K562 (cell line): ENCODE results near the gene ZMIZ1. TPM values are rescaled to one million over a fixed set of nuclear protein-coding genes. Genes with fewer than 3 reads are reported as not detected.

Experiments
- ATAC-seq: fragments of 200-7000 bp; cut with Tn5 transposase; 3 replicates; pipeline ENCODE4 v1.9.1; 2020; ENCODE audit warnings: moderate library complexity
- BruUV-seq: library from RNA; stranded (reverse); fragments of 400-500 nt; replicated peaks from 2 replicates; lab custom pipeline; 2021; lab: Mats Ljungman, UMichigan
- CTCF ChIA-PET: fragments of 300-600 bp; formaldehyde crosslinking; extraction: SDS; loops from one replicate; lab custom pipeline; 2021; ENCODE audit warnings: low intra/inter-chr PET ratio; lab: Yijun Ruan, JAX
- POLR2A ChIA-PET: fragments of 300-600, 350-650 bp; sonication (Branson Sonifier 250); formaldehyde crosslinking; extraction: SDS; loops from one replicate; lab custom pipeline; 2021; ENCODE audit warnings: antibody characterized with exemption, inconsistent platforms; lab: Yijun Ruan, JAX
- DNase-seq, 4 experiments: peaks; one replicate each; pipeline versions ENCODE4 v3.0.0 to v3.0.0-alpha.2; 2011 to 2018; ENCODE audit warnings: low spot score in 3 of 4, mixed read lengths in 3 of 4; ENCODE audit errors: extremely low read depth in 1 of 4
- FAIRE-seq: peaks from 2 replicates; lab custom pipeline; 2011; peaks lifted over from hg19 to GRCh38; lab: Jason Lieb, UNC
- H2AFZ ChIP-seq: 2 replicates; pipeline ENCODE4 v1.6.0; 2011; ENCODE audit warnings: low read depth, low read length, control low read depth, inconsistent platforms
- H3K27ac ChIP-seq: fragments of 200-600 bp; 3 replicates; pipeline ENCODE4 v1.8.0; 2011; ENCODE audit warnings: low read depth, mild to moderate bottlenecking, control low read depth, inconsistent platforms, low read length, moderate library complexity, mixed read lengths; ENCODE audit errors: extremely low read depth
- H3K27me3 ChIP-seq, 2 experiments: fragments of 300-600 bp in 1 of 2; 2 replicates in 1 of 2; 3 replicates in 1 of 2; pipeline versions ENCODE4 v1.6.0 to v1.8.0; 2011; ENCODE audit warnings: inconsistent platforms in 2 of 2, low read length in 2 of 2, mild to moderate bottlenecking in 1 of 2, mixed read lengths in 1 of 2, moderate library complexity in 1 of 2; ENCODE audit not compliant: control insufficient read depth in 2 of 2, insufficient read depth in 2 of 2
- H3K36me3 ChIP-seq: fragments of 300-600 bp; 3 replicates; pipeline ENCODE4 v1.8.0; 2011; ENCODE audit warnings: mild to moderate bottlenecking, low read length, inconsistent platforms; ENCODE audit not compliant: control insufficient read depth, insufficient read depth
- H3K4me1 ChIP-seq, 2 experiments: fragments of 200-600 bp in 1 of 2; replicated peaks in 1 of 2; 2 replicates in 1 of 2; 3 replicates in 1 of 2; pipeline versions ENCODE4 v1.5.1 to v1.8.0; 2011; ENCODE audit warnings: inconsistent platforms in 2 of 2, low read length in 2 of 2, mild to moderate bottlenecking in 1 of 2, mixed read lengths in 1 of 2, moderate library complexity in 1 of 2; ENCODE audit not compliant: control insufficient read depth in 2 of 2, insufficient read depth in 2 of 2
- H3K4me2 ChIP-seq: 2 replicates; pipeline ENCODE4 v1.6.1; 2011; ENCODE audit warnings: low read length, control low read depth, inconsistent platforms, mixed read lengths; ENCODE audit not compliant: insufficient read depth
- H3K4me3 ChIP-seq: fragments of 200-600 bp; sonication (generic), shearing (Covaris generic); 2 replicates; pipeline ENCODE4 v1.5.1; 2016; ENCODE audit warnings: control low read depth, inconsistent platforms
- H3K79me2 ChIP-seq: fragments of 200-600 bp; 3 replicates; pipeline ENCODE4 v1.8.0; 2011; ENCODE audit warnings: low read length, inconsistent platforms; ENCODE audit not compliant: control insufficient read depth, insufficient read depth
- H3K9ac ChIP-seq, 2 experiments: 2 replicates each; pipeline versions ENCODE4 v1.6.0 to v1.6.1; 2011; ENCODE audit warnings: low read depth in 2 of 2, low read length in 2 of 2, control low read depth in 1 of 2, inconsistent platforms in 1 of 2, mild to moderate bottlenecking in 1 of 2, mixed read lengths in 1 of 2; ENCODE audit not compliant: insufficient read depth in 1 of 2
- H3K9me1 ChIP-seq: one replicate; pipeline ENCODE4 v1.6.0; 2011; ENCODE audit warnings: inconsistent platforms, mild to moderate bottlenecking, low read length, moderate library complexity; ENCODE audit not compliant: control insufficient read depth, insufficient read depth
- H3K9me3 ChIP-seq: replicated peaks from 2 replicates; pipeline ENCODE4 v1.5.1; 2011; ENCODE audit warnings: low read depth, low read length, inconsistent platforms; ENCODE audit not compliant: control insufficient read depth, insufficient read depth
- H4K20me1 ChIP-seq: replicated peaks from 2 replicates; pipeline ENCODE4 v1.6.1; 2011; ENCODE audit warnings: low read length, inconsistent platforms, mixed read lengths; ENCODE audit not compliant: control insufficient read depth, insufficient read depth
- ASH1L ChIP-seq: fragments of 450-650 bp; IDR thresholded peaks from 2 replicates; pipeline ENCODE4 v1.6.1; 2018; ENCODE audit warnings: borderline replicate concordance, mild to moderate bottlenecking, low read depth; ENCODE audit not compliant: partially characterized antibody
- ATF1 ChIP-seq, 2 experiments: fragments of 450-650 bp in 1 of 2; IDR thresholded peaks; 2 replicates each; pipeline ENCODE4 v1.6.1; 2016; ENCODE audit warnings: missing compliant biosample characterization in 1 of 2, missing genetic modification characterization in 1 of 2
- BHLHE40 ChIP-seq: IDR thresholded peaks from 2 replicates; pipeline ENCODE4 v1.6.1; 2011; ENCODE audit warnings: low read length, improper control_type of control experiment
- EWSR1 ChIP-seq: fragments of 450-650 bp; IDR thresholded peaks from 2 replicates; pipeline ENCODE4 v1.6.1; 2018; ENCODE audit warnings: borderline replicate concordance, mild to moderate bottlenecking, low read depth, moderate library complexity; ENCODE audit not compliant: partially characterized antibody
- KDM4B ChIP-seq, 2 experiments: fragments of 450-650 bp in 1 of 2; sonication (generic) in 1 of 2; IDR thresholded peaks; 2 replicates each; pipeline ENCODE4 v1.6.1; 2016 to 2017; ENCODE audit warnings: borderline replicate concordance in 2 of 2, antibody characterized with exemption in 1 of 2, low read depth in 1 of 2, mild to moderate bottlenecking in 1 of 2
- NCOA6 ChIP-seq: fragments of 450-650 bp; IDR thresholded peaks from 2 replicates; pipeline ENCODE4 v1.6.1; 2017; ENCODE audit warnings: mild to moderate bottlenecking
- NR2C1 ChIP-seq, 2 experiments: fragments of 450-650 bp; IDR thresholded peaks; 2 replicates each; pipeline ENCODE4 v1.6.1; 2017; ENCODE audit warnings: mild to moderate bottlenecking in 2 of 2, antibody characterized with exemption in 1 of 2, inconsistent platforms in 1 of 2, missing compliant biosample characterization in 1 of 2, missing genetic modification characterization in 1 of 2
- ZBTB7A ChIP-seq: IDR thresholded peaks from 2 replicates; pipeline ENCODE4 v1.6.1; 2011; ENCODE audit warnings: low read depth, mild to moderate bottlenecking, low read length, moderate library complexity, borderline replicate concordance; ENCODE audit not compliant: control insufficient read depth
- WGBS: fragments of 100-300 bp; shearing (Covaris generic); methylation state at CpG from one replicate; pipeline ENCODE4 v1.1.6; 2016; ENCODE audit warnings: low coverage, mixed read lengths; ENCODE audit not compliant: insufficient coverage; ENCODE audit errors: missing lambda C conversion rate; 5-methylcytosine and 5-hydroxymethylcytosine counted together
- in situ Hi-C: fragments of 300-500 bp; cut with MboI; formaldehyde crosslinking; loops from 4 replicates; pipeline ENCODE4 v1.15.0; 2018; ENCODE audit warnings: inconsistent platforms, mixed read lengths
- intact Hi-C: fragments of 100-400 bp; cut with micrococcal nuclease; formaldehyde crosslinking; loops from 2 replicates; pipeline ENCODE4 v1.14.2; 2022
- polyA plus RNA-seq, 8 experiments: library from polyadenylated mRNA; depleted of rRNA in 4 of 8; stranded (reverse) in 5 of 8; unstranded in 3 of 8; fragments of >200 nt; fragmentation: Nextera tagmentation in 2 of 8; fragmentation: Illumina TruSeq in 1 of 8; extraction: Ambion mirVana in 2 of 8; extraction: Trizol in 1 of 8; gene quantifications; 2 replicates each; pipeline versions ENCODE4 v1.2.1 to v1.2.3, GENCODE V29; 2011 to 2014; ENCODE audit warnings: inconsistent platforms in 1 of 8, missing spikeins in 1 of 8
- total RNA-seq, 7 experiments: library from RNA; depleted of rRNA in 6 of 7; stranded (reverse); fragments of >200 nt in 6 of 7; fragmentation: Illumina TruSeq in 2 of 7; extraction: Trizol in 2 of 7; gene quantifications; 2 replicates each; pipeline versions ENCODE4 v1.2.1 to v1.2.3, GENCODE V29; 2011 to 2021; ENCODE audit warnings: low replicate concordance in 1 of 7
- TF ChIP-seq, protein P1 (sequence below): fragments of 250-450 bp; sonication (Bioruptor Pico); IDR thresholded peaks from 2 replicates; pipeline ENCODE4 v1.8.0; 2022; ENCODE audit warnings: inconsistent platforms, mild to moderate bottlenecking, moderate library complexity, borderline replicate concordance

Gene ZMIZ1
- total and polyA plus RNA-seq, 9 of the 15 experiments (the other 6 are each of a cell fraction or from before 2014, with no cell fraction given) = 1.0 to 37.3 (median 4.3) TPM

DNA sequence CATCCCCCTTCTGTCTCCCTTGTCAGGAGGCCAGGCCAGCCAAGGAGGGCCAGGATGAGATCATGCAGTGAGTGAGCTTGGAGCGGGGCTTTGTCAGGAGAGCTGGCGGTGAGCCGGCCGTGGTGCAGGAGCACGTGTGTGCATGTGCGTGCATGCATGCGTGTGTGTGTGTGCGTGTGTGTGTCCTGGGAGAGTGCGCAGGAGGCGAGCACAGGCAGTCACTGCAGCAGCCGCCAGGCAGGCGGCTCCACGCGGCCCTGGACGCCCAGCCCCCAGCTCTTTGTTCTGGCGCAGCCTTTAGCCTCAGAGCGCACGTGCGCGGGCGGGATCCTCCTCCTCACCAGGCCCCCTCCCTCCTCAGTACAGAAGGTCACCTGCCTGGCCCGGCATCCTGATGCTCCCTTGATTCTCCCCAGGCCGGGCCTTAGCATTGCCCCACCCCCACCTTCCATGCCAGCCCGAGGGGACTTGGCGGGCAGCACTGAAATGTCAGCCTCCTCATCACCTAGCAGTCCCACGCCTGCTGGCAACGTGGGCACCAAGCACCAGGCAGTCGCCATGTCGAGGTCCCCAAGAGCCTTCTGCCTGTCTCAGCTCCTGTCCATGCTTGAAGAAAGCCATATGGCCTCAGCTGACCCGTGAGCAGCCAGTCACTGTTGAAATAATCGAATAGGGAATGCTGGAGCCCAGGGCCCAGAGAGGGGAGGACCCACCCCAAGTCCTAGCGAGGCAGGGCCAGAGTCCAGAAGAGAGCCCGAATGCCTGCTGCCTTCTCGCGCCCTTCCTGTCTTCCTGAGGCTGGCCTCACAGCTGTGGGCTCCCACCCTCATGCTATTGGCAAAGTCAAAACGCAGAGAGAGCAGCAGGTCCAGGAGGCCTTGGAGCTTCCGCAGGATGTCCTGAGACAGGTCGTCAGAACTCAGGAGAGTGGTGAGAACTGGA lies 152.6 kb downstream of the ZMIZ1 start (continued):
- no peak for TF ChIP-seq NR2C1 (IDR thresholded peaks at IDR 0.05)
- TF ChIP-seq NR2C1 (tag; IDR thresholded peaks at IDR 0.05) = no peak
- TF ChIP-seq, protein P1, sequence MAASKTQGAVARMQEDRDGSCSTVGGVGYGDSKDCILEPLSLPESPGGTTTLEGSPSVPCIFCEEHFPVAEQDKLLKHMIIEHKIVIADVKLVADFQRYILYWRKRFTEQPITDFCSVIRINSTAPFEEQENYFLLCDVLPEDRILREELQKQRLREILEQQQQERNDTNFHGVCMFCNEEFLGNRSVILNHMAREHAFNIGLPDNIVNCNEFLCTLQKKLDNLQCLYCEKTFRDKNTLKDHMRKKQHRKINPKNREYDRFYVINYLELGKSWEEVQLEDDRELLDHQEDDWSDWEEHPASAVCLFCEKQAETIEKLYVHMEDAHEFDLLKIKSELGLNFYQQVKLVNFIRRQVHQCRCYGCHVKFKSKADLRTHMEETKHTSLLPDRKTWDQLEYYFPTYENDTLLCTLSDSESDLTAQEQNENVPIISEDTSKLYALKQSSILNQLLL (CRISPR knock-in tag) = no peak
- TF ChIP-seq KDM4B (IDR thresholded peaks at IDR 0.05; ENCODE audit: borderline replicate concordance in 2 of 2, low read depth in 1 of 2) = no peak
- TF ChIP-seq BHLHE40 = peak; percentile 77
- TF ChIP-seq NCOA6 = no peak

DNA sequence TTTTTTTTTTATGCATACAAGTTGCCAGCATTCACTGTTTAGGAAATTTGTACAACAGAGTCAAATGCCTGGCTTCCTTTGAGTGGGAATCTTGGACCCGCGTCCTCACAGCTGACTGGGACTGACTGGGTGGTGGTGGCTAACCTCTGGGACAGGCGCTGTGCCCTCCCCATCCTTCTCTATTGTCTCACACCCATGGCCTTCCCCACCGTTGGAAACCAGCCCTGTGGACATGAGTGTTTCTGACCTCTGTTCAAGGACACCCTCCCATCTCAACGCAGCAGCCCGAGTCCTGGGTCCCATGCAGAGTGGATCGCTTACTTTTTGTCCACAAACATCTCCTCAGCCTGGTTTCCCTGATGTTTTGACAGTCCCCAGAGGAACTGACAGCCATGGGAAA lies 153.4 kb downstream of the ZMIZ1 start:
- intact Hi-C loops = no loop called here
- BruUV-seq = no TSS peak
- peaks cover 0 to 18% of the 10 kb centered on the region in 2 experiments; a peak in 3 of 5 replicates for H3K4me1 ChIP-seq
- ATAC-seq (no peak), DNase-seq (no peak)
- H3K9ac ChIP-seq = no peak overlapping the region
- no peak for TF ChIP-seq ASH1L
- TF ChIP-seq EWSR1 = no peak
- no peak for TF ChIP-seq ATF1 (CRISPR knock-in tag; IDR thresholded peaks at IDR 0.05)
- TF ChIP-seq ATF1 (tag; IDR thresholded peaks at IDR 0.05) = no peak
- no peak for TF ChIP-seq ZBTB7A
- TF ChIP-seq, all 486 proteins: peak for 0
- Histone ChIP-seq H3K9me3 (no peaks in the 10 kb centered on the region), H3K9me1 (no peaks in the 10 kb centered on the region), H3K27me3 (no peaks in the 10 kb centered on the region), H3K79me2 (no peaks in the 10 kb centered on the region), H3K27ac (no peak overlapping the region), H2AFZ (no peak overlapping the region), H3K36me3 (peaks cover 42% of the 10 kb centered on the region; the same call in 2 of the 3 replicates), H3K4me2 (no peak overlapping the region), H3K4me3 (no peak overlapping the region), H4K20me1 (peaks cover 15% of the 10 kb centered on the region)
- FAIRE-seq = no peak
- in situ Hi-C loops = no loop called here
- WGBS = 78% methylated on average over 7 of the region's 7 CpGs
- ChIA-PET CTCF (no interaction called here), POLR2A (no interaction called here)
